ENCODE measurements around the gene PDGFB.

GRCh38 chr22:39269095-39269790 is 24.5 kb upstream of the PDGFB start:
- TF ChIP-seq HDGF (IDR thresholded peaks at IDR 0.05; ENCODE audit: borderline replicate concordance) (no peak), BHLHE40 (IDR thresholded peaks at IDR 0.05; ENCODE audit: borderline replicate concordance) (no peak), SUZ12 (IDR thresholded peaks at IDR 0.05) (no peak)
